SH-SY5Y (cell line): Measurements from ENCODE around the gene TIMP1.

Experiments
- GATA2 ChIP-seq: IDR thresholded peaks from 2 replicates; pipeline ENCODE4 v1.6.1; 2011; ENCODE audit warnings: mild to moderate bottlenecking, low read depth, low read length
- GATA3 ChIP-seq: IDR thresholded peaks from 2 replicates; pipeline ENCODE4 v1.6.1; 2011; ENCODE audit warnings: low read depth, mild to moderate bottlenecking, low read length, moderate library complexity

GRCh38 chrX:47593522-47593921 is 11.3 kb downstream of the TIMP1 start:
- TF ChIP-seq GATA3 (no peak), GATA2 (no peak)
